Cardiac muscle cell (in vitro differentiated cells and primary cell): ENCODE results near the gene SMYD3. TPM values are rescaled to one million over a fixed set of nuclear protein-coding genes. Genes with fewer than 3 reads are reported as not detected.

Experiments used
- DNase-seq, 2 donors: peaks; one replicate each; pipeline versions ENCODE4 v3.0.0 to v3.0.0-alpha.2; 2010 to 2017; ENCODE audit warnings: low read depth in 1 of 2, low spot score in 1 of 2
- H3K27ac ChIP-seq: fragments of 200-600 bp; sonication (generic); 2 replicates; pipeline ENCODE4 v1.5.1; 2016
- H3K27me3 ChIP-seq: fragments of 200-600 bp; sonication (generic); 2 replicates; pipeline ENCODE4 v1.6.0; 2016; ENCODE audit warnings: control low read depth
- H3K36me3 ChIP-seq: fragments of 200-600 bp; sonication (generic); 2 replicates; pipeline ENCODE4 v1.5.1; 2016; ENCODE audit warnings: control low read depth
- H3K4me1 ChIP-seq: fragments of 200-600 bp; sonication (generic); 2 replicates; pipeline ENCODE4 v1.8.1; 2017; ENCODE audit warnings: low read depth, mild to moderate bottlenecking, mixed run types
- H3K4me3 ChIP-seq: fragments of 200-600 bp; sonication (generic); 2 replicates; pipeline ENCODE4 v1.5.1; 2016; ENCODE audit warnings: mild to moderate bottlenecking
- H3K9me3 ChIP-seq: fragments of 200-600 bp; sonication (generic); 2 replicates; pipeline ENCODE4 v1.5.1; 2017; ENCODE audit warnings: low read depth, mild to moderate bottlenecking, control low read depth
- CTCF ChIP-seq: IDR thresholded peaks from 2 replicates; pipeline ENCODE4 v1.5.1; 2012; ENCODE audit warnings: low read depth, mild to moderate bottlenecking, low read length
- polyA plus RNA-seq: library from polyadenylated mRNA; unstranded; fragments of >200 nt; fragmentation: Nextera tagmentation; extraction: Ambion mirVana; gene quantifications from 2 replicates; pipeline ENCODE4 v1.2.1, GENCODE V29; 2016
- total RNA-seq: library from RNA; depleted of rRNA; stranded (reverse); fragments of >200 nt; gene quantifications from 2 replicates; pipeline ENCODE4 v1.2.3, GENCODE V29; 2016

SMYD3 gene
- total and polyA plus RNA-seq, 2 experiments from 2014 or later, result 47.2 to 50.8 TPM

- no peak overlapping the region for H3K27ac ChIP-seq
- peak in 1 of 2 donors; percentile 92 for DNase-seq
- TF ChIP-seq CTCF, result no peak
Measured at GRCh38 chr1:246214708-246215509, 292.2 kb downstream of the SMYD3 start.

GRCh38 chr1:246213947-246214346 lies 293.1 kb downstream of the SMYD3 start:
- no peak for TF ChIP-seq CTCF
- H3K36me3 ChIP-seq, result no peaks in the 10 kb centered on the region
- no peak overlapping the region for H3K4me3 ChIP-seq
- H3K9me3 ChIP-seq, result no peaks in the 10 kb centered on the region
- peaks cover 8% of the 10 kb centered on the region for H3K4me1 ChIP-seq
- no peaks in the 10 kb centered on the region for H3K27me3 ChIP-seq
- DNase-seq, result no peak
- H3K27ac ChIP-seq, result no peak overlapping the region

More at GRCh38 chr1:246214708-246215509, 292.2 kb downstream of the SMYD3 start:
- Histone ChIP-seq H3K4me3 (no peak overlapping the region), H3K27me3 (no peaks in the 10 kb centered on the region), H3K36me3 (no peaks in the 10 kb centered on the region), H3K4me1 (peaks cover 8% of the 10 kb centered on the region), H3K9me3 (no peaks in the 10 kb centered on the region)

GRCh38 chr1:246213502-246213901 lies 293.6 kb downstream of the SMYD3 start:
- Histone ChIP-seq H3K4me3 (no peak overlapping the region), H3K36me3 (no peaks in the 10 kb centered on the region), H3K4me1 (peaks cover 8% of the 10 kb centered on the region), H3K9me3 (no peaks in the 10 kb centered on the region), H3K27ac (no peak overlapping the region), H3K27me3 (no peaks in the 10 kb centered on the region)
- no peak for DNase-seq
- TF ChIP-seq CTCF, result no peak

- H3K9me3 ChIP-seq, result no peaks in the 10 kb centered on the region
- H3K27ac ChIP-seq, result no peak overlapping the region
- no peak for TF ChIP-seq CTCF
- no peak for DNase-seq
- H3K36me3 ChIP-seq, result no peaks in the 10 kb centered on the region
- H3K4me3 ChIP-seq, result no peak overlapping the region
- no peaks in the 10 kb centered on the region for H3K27me3 ChIP-seq
- peaks cover 8% of the 10 kb centered on the region for H3K4me1 ChIP-seq
Measured at GRCh38 chr1:246213036-246213435, 294.0 kb downstream of the SMYD3 start.

GRCh38 chr1:246212013-246212412 lies 295.1 kb downstream of the SMYD3 start:
- Histone ChIP-seq H3K9me3 (no peaks in the 10 kb centered on the region), H3K4me1 (peaks cover 8% of the 10 kb centered on the region), H3K4me3 (no peak overlapping the region), H3K27me3 (no peaks in the 10 kb centered on the region), H3K36me3 (no peaks in the 10 kb centered on the region), H3K27ac (no peak overlapping the region)
- no peak for DNase-seq
- no peak for TF ChIP-seq CTCF
